ENCODE measurements around the gene UST. TPM values are rescaled to one million over a fixed set of nuclear protein-coding genes. Genes with fewer than 3 reads are reported as not detected.

Gene UST
- total and polyA plus RNA-seq, 2 of the 8 experiments (the other 6 are each of a cell fraction or from before 2014, with no cell fraction given) = 13.5 to 34.5 TPM

- Histone ChIP-seq H3K56ac (replicated peaks; ENCODE audit: insufficient read length, low read depth, low read length) (no peak overlapping the region), H3K4me3 (ENCODE audit: extremely low read depth in 1 of 4, insufficient read depth in 2 of 4, low read depth in 3 of 4, low read length in 4 of 4) (no peak overlapping the region), H2BK120ac (replicated peaks; ENCODE audit: low read depth, low read length) (no peak overlapping the region), H4K91ac (replicated peaks; ENCODE audit: insufficient read length, low read length) (no peak overlapping the region), H3K27ac (ENCODE audit: low read depth, low read length) (no peak overlapping the region), H2BK5ac (ENCODE audit: low read depth, low read length) (no peak overlapping the region), H2BK15ac (ENCODE audit: low read length) (no peak overlapping the region), H2AK5ac (ENCODE audit: low read depth, low read length) (no peak overlapping the region), H3K4me2 (ENCODE audit: insufficient read depth in 1 of 2, low read depth in 2 of 2, low read length in 2 of 2) (no peak overlapping the region), H2BK12ac (ENCODE audit: low read depth, low read length) (no peak overlapping the region), H3K9ac (replicated peaks in 1 of 4; ENCODE audit: extremely low read depth in 1 of 4, low read depth in 3 of 4, low read length in 3 of 4) (no peak overlapping the region), H2BK20ac (ENCODE audit: low read length) (no peak overlapping the region), H3K23me2 (ENCODE audit: low read depth, low read length) (peaks cover 2% of the 10 kb centered on the region; the same call in 1 of the 2 replicates), H3K27me3 (replicated peaks in 1 of 4; ENCODE audit: control insufficient read depth in 3 of 4, extremely low read depth in 1 of 4, insufficient read depth in 3 of 4, low read length in 3 of 4) (no peaks in the 10 kb centered on the region), H3K23ac (ENCODE audit: insufficient read length) (no peak overlapping the region), H3K9me3 (ENCODE audit: insufficient read depth in 2 of 2, low read depth in 1 of 2, low read length in 1 of 2) (no peaks in the 10 kb centered on the region), H3K79me1 (ENCODE audit: low read depth, low read length) (peaks cover 8% of the 10 kb centered on the region; the same call in 1 of the 2 replicates), H3K14ac (ENCODE audit: insufficient read length) (no peak overlapping the region), H3K4me1 (replicated peaks in 1 of 4; ENCODE audit: control insufficient read depth in 3 of 4, insufficient read depth in 4 of 4, low read length in 3 of 4) (peaks cover 0 to 4% (median 1%) of the 10 kb centered on the region in 4 experiments; a peak in 3 of 7 replicates), H3K4ac (replicated peaks; ENCODE audit: insufficient read length, low read depth, low read length) (no peak overlapping the region), H3K18ac (ENCODE audit: extremely low read depth, low read length) (no peak overlapping the region), H3K36me3 (ENCODE audit: control insufficient read depth in 2 of 4, insufficient read depth in 4 of 4, low read length in 3 of 4) (no peaks in the 10 kb centered on the region), H2AFZ (ENCODE audit: low read length) (no peak overlapping the region), H3K79me2 (ENCODE audit: control insufficient read depth in 1 of 2, insufficient read depth in 2 of 2, low read length in 2 of 2) (peaks cover 0 to 92% of the 10 kb centered on the region in 2 experiments; a peak in 3 of 4 replicates), H4K20me1 (replicated peaks in 1 of 2; ENCODE audit: control insufficient read depth in 1 of 2, insufficient read depth in 2 of 2, low read length in 2 of 2) (no peaks in the 10 kb centered on the region), H4K5ac (ENCODE audit: insufficient read length, low read depth, low read length) (no peak overlapping the region), H4K8ac (ENCODE audit: extremely low read depth, insufficient read depth, low read length) (no peak overlapping the region)
- POLR2A ChIA-PET (ENCODE audit: partially characterized antibody) = no interaction called here
- no peak for FAIRE-seq
- 86% methylated on average over 4 of the region's 4 CpGs; no CpG with 5 or more reads in 1 of the 2 experiments for WGBS, 2 experiments (ENCODE audit: extremely low coverage in 1 of 2, insufficient coverage in 1 of 2, insufficient read length in 1 of 2, insufficient replicate concordance in 2 of 2, low coverage in 1 of 2, low lambda C conversion rate in 2 of 2, missing lambda C conversion rate in 1 of 2)
- CTCF ChIA-PET (ENCODE audit: partially characterized antibody) = no interaction called here
- no peak for DNase-seq (ENCODE audit: low read depth in 1 of 2, low spot score in 2 of 2)
- TF ChIP-seq GABPA (IDR thresholded peaks at IDR 0.05; ENCODE audit: borderline replicate concordance, insufficient read depth, low read length) (no peak), BACH1 (IDR thresholded peaks at IDR 0.05; ENCODE audit: low read length) (no peak), RNF2 (IDR thresholded peaks at IDR 0.05; ENCODE audit: borderline replicate concordance, low read depth, low read length, missing control alignments, poor library complexity, severe bottlenecking) (no peak), SRF (IDR thresholded peaks at IDR 0.05; ENCODE audit: low read depth, low read length) (no peak), BRCA1 (IDR thresholded peaks at IDR 0.05; ENCODE audit: low read depth, low read length) (no peak), ASH2L (IDR thresholded peaks at IDR 0.05; ENCODE audit: low read length) (no peak)
These were observed 82.7 kb downstream of the UST start for GRCh38 chr6:148829415-148830101.

All from H1 (cell line).